T-helper 2 cell treated with Interferon-gamma antibody and Interleukin-4, amounts not matched to agents 5 μg/mL and 100 μg/mL, for 36 hours (primary cell): Measurements from ENCODE around the gene FHIT.
"Not testable (repeated sequence)": the region's sequence is repeated elsewhere in the genome, so short reads cannot be mapped to it uniquely, and the experiment has no call there.

Experiments
- DNase-seq: peaks from one replicate; pipeline ENCODE4 v3.0.0; 2021; ENCODE audit warnings: low spot score
- H3K27ac Mint-ChIP-seq: one replicate; pipeline ENCODE4 v1.8.0; 2021; ENCODE audit warnings: mild to moderate bottlenecking, mixed read lengths
- H3K27me3 Mint-ChIP-seq: one replicate; pipeline ENCODE4 v1.8.0; 2021; ENCODE audit warnings: low read depth, mixed read lengths
- H3K36me3 Mint-ChIP-seq: one replicate; pipeline ENCODE4 v1.8.0; 2021; ENCODE audit warnings: low read depth, mixed read lengths
- H3K4me1 Mint-ChIP-seq: one replicate; pipeline ENCODE4 v1.8.0; 2021; ENCODE audit warnings: low read depth, mixed read lengths
- H3K4me3 Mint-ChIP-seq: one replicate; pipeline ENCODE4 v1.8.0; 2022; ENCODE audit warnings: mild to moderate bottlenecking, moderate library complexity, mixed read lengths
- H3K9me3 Mint-ChIP-seq: one replicate; pipeline ENCODE4 v1.8.0; 2021; ENCODE audit warnings: mixed read lengths

FHIT gene

GRCh38 chr3:60912142-60912541 is 339.1 kb downstream of the FHIT start:
- H3K36me3 Mint-ChIP-seq: no peaks in the 10 kb centered on the region
- peaks cover 2% of the 10 kb centered on the region for H3K27me3 Mint-ChIP-seq
- no peak for DNase-seq
- no peaks in the 10 kb centered on the region for H3K4me1 Mint-ChIP-seq
- H3K27ac Mint-ChIP-seq: no peak overlapping the region
- peaks cover 4% of the 10 kb centered on the region for H3K9me3 Mint-ChIP-seq
- H3K4me3 Mint-ChIP-seq: no peak overlapping the region

- H3K4me3 Mint-ChIP-seq: no peak overlapping the region
- H3K27me3 Mint-ChIP-seq: peaks cover 2% of the 10 kb centered on the region
- H3K9me3 Mint-ChIP-seq: peaks cover 4% of the 10 kb centered on the region
- H3K36me3 Mint-ChIP-seq: no peaks in the 10 kb centered on the region
- no peaks in the 10 kb centered on the region for H3K4me1 Mint-ChIP-seq
- DNase-seq: no peak
- no peak overlapping the region for H3K27ac Mint-ChIP-seq
Observed at GRCh38 chr3:60909526-60909925, 341.7 kb downstream of the FHIT start.

- Mint-ChIP-seq H3K36me3 (no peaks in the 10 kb centered on the region), H3K4me3 (no peak overlapping the region), H3K27me3 (peaks cover 2% of the 10 kb centered on the region), H3K27ac (no peak overlapping the region), H3K4me1 (no peaks in the 10 kb centered on the region), H3K9me3 (no peaks in the 10 kb centered on the region)
- DNase-seq: no peak
Observed at GRCh38 chr3:60906283-60906682, 345.0 kb downstream of the FHIT start.

DNA sequence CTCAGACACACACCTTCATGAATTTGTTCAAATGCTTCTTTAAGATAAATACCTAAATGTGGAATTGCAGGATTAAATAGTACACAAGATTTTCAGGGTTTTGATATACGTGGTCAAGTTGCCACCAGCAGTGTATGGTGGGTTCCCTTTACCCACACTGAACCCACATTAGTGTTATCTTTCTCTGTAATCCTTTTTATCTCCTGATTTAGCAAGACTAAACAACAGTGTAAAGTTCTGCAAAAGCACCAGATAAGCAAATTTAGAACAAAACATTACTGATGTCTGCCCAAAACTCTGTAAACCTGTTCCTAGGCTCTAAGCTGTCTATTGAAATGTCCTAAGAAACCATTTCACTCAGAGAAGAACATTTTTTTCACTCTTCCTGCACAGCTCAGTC is 352.9 kb downstream of the FHIT start:
- Mint-ChIP-seq H3K4me1 (no peaks in the 10 kb centered on the region), H3K36me3 (no peaks in the 10 kb centered on the region), H3K27me3 (no peaks in the 10 kb centered on the region), H3K4me3 (no peak overlapping the region), H3K27ac (no peak overlapping the region), H3K9me3 (no peaks in the 10 kb centered on the region)
- no peak for DNase-seq

GRCh38 chr3:60893946-60894345 is 357.3 kb downstream of the FHIT start:
- H3K27ac Mint-ChIP-seq: no peak overlapping the region
- H3K4me3 Mint-ChIP-seq: no peak overlapping the region
- H3K9me3 Mint-ChIP-seq: no peaks in the 10 kb centered on the region
- no peaks in the 10 kb centered on the region for H3K4me1 Mint-ChIP-seq
- no peaks in the 10 kb centered on the region for H3K27me3 Mint-ChIP-seq
- DNase-seq: no peak
- H3K36me3 Mint-ChIP-seq: no peaks in the 10 kb centered on the region

DNA sequence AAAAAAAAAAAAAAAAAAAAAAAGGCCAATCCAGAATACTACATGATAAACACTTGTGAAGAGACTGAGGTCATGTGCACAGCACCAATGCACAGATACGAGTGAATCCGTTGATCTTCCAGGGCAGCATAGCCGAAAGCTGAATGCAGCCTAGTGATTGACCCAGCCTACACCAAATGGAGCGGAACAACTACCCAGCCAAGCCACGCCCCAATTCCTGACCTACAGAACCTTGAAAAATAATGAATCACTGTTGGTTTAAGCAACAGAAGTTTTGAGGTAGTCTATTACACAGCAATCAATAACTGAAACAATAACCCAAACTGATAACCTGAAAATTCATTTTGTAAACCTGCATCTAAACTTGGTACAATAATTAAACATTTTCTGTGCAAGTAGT is 361.0 kb downstream of the FHIT start:
- Mint-ChIP-seq H3K36me3 (no peaks in the 10 kb centered on the region), H3K9me3 (no peaks in the 10 kb centered on the region), H3K4me3 (no peak overlapping the region), H3K27me3 (no peaks in the 10 kb centered on the region), H3K27ac (no peak overlapping the region), H3K4me1 (no peaks in the 10 kb centered on the region)
- no peak for DNase-seq

- H3K27me3 Mint-ChIP-seq, H3K27ac Mint-ChIP-seq, H3K4me1 Mint-ChIP-seq, H3K9me3 Mint-ChIP-seq, DNase-seq, H3K4me3 Mint-ChIP-seq, H3K36me3 Mint-ChIP-seq: not testable (repeated sequence)
Observed at GRCh38 chr3:60888952-60889351, 362.3 kb downstream of the FHIT start.

GRCh38 chr3:60887574-60887973 is 363.7 kb downstream of the FHIT start:
- peaks cover 12% of the 10 kb centered on the region for H3K9me3 Mint-ChIP-seq
- H3K27ac Mint-ChIP-seq: no peak overlapping the region
- DNase-seq: no peak
- no peaks in the 10 kb centered on the region for H3K4me1 Mint-ChIP-seq
- H3K36me3 Mint-ChIP-seq: no peaks in the 10 kb centered on the region
- H3K4me3 Mint-ChIP-seq: no peak overlapping the region
- H3K27me3 Mint-ChIP-seq: no peaks in the 10 kb centered on the region

GRCh38 chr3:60886518-60886917 is 364.7 kb downstream of the FHIT start:
- H3K9me3 Mint-ChIP-seq: peaks cover 22% of the 10 kb centered on the region
- H3K4me3 Mint-ChIP-seq: no peak overlapping the region
- no peak overlapping the region for H3K27ac Mint-ChIP-seq
- no peaks in the 10 kb centered on the region for H3K4me1 Mint-ChIP-seq
- no peak for DNase-seq
- no peaks in the 10 kb centered on the region for H3K36me3 Mint-ChIP-seq
- no peaks in the 10 kb centered on the region for H3K27me3 Mint-ChIP-seq

DNA sequence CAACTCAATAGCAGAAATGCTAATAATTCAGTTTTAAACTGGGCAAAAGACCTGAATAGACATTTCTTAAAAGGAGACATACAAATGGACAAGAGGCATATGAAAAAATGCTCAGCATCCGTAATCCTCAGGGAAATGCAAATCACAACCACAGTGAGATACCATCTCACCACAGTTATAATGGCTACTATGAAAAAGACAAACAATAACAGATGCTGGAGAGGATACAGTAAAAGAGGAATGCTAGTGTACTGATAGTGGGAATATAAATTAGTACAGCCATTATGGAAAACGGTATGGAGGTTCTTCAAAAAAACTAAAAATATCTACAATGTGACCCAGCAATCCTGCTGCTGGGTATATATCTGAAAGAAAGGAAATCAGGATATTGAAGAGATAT is 367.2 kb downstream of the FHIT start:
- Mint-ChIP-seq H3K9me3 (peaks cover 32% of the 10 kb centered on the region), H3K4me1 (no peaks in the 10 kb centered on the region), H3K27ac (no peak overlapping the region), H3K4me3 (no peak overlapping the region), H3K36me3 (no peaks in the 10 kb centered on the region), H3K27me3 (no peaks in the 10 kb centered on the region)
- no peak for DNase-seq

- Mint-ChIP-seq H3K4me1 (no peaks in the 10 kb centered on the region), H3K27ac (no peak overlapping the region), H3K36me3 (no peaks in the 10 kb centered on the region), H3K9me3 (peaks cover 17% of the 10 kb centered on the region), H3K27me3 (no peaks in the 10 kb centered on the region), H3K4me3 (no peak overlapping the region)
- no peak for DNase-seq
Observed at GRCh38 chr3:60877188-60877587, 374.1 kb downstream of the FHIT start.

GRCh38 chr3:60870396-60870795 is 380.9 kb downstream of the FHIT start:
- H3K9me3 Mint-ChIP-seq: no peaks in the 10 kb centered on the region
- no peaks in the 10 kb centered on the region for H3K4me1 Mint-ChIP-seq
- no peak for DNase-seq
- H3K36me3 Mint-ChIP-seq: no peaks in the 10 kb centered on the region
- no peak overlapping the region for H3K27ac Mint-ChIP-seq
- H3K27me3 Mint-ChIP-seq: no peaks in the 10 kb centered on the region
- no peak overlapping the region for H3K4me3 Mint-ChIP-seq

DNA sequence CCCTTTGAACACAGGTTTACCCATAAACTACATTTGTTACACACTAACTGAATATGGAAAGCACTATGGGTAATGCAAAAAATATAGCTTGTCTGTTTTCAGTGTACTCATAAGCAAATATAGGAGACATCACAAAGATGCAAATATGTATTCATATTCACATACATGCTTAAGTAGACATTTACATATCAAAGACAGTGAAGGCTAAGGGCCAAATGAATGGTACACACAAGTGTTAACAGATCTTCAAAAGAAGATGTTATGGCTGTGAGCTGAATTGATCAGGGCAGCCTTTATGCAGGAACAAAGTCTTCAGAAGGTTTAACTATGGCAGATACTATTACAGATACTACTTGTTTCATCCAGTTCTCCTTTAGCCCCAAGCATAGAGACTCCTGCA is 384.1 kb downstream of the FHIT start:
- DNase-seq: no peak
- H3K4me1 Mint-ChIP-seq: no peaks in the 10 kb centered on the region
- H3K4me3 Mint-ChIP-seq: no peak overlapping the region
- no peaks in the 10 kb centered on the region for H3K36me3 Mint-ChIP-seq
- H3K27ac Mint-ChIP-seq: no peak overlapping the region
- no peaks in the 10 kb centered on the region for H3K9me3 Mint-ChIP-seq
- no peaks in the 10 kb centered on the region for H3K27me3 Mint-ChIP-seq

DNA sequence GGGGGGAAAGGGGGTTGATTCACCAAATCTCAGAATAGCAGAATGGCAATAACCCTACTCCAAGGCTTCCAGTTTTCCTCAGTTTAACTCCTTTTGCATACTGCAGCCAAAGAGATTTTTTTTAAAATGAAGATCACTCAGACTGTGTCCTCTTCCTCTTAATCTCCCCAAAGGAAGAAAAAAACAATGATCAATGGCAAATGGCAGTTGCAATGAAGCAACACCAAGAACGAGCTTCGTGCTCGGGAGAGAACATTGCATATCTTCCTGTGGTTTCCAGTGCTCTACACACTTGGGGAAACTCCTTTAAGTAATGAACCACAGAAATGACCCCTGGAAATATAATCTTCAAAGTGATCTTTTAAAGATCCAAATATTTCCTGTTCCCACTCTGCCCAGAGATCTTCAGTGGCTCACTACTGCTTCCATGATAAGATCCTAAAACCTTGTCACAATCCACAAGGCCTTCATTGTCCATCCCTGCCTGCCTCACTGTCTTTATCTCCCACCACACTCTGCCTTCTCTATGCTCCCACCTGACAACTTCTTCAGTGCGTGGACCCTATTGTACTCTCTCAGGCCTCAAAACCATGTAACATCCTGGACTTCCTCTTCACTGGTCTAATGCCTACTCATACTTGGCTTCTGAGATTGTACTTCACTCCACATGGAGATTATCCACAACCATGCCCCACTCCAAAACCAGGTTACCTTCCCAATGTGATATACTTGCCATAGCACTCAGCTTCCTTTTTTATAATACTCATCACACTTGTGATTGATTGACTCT is 394.8 kb downstream of the FHIT start:
- no peak for DNase-seq
- peaks cover 3% of the 10 kb centered on the region for H3K9me3 Mint-ChIP-seq
- H3K36me3 Mint-ChIP-seq: no peaks in the 10 kb centered on the region
- no peaks in the 10 kb centered on the region for H3K27me3 Mint-ChIP-seq
- H3K4me1 Mint-ChIP-seq: no peaks in the 10 kb centered on the region
- H3K4me3 Mint-ChIP-seq: no peak overlapping the region
- no peak overlapping the region for H3K27ac Mint-ChIP-seq

GRCh38 chr3:60855250-60855649 is 396.0 kb downstream of the FHIT start:
- H3K4me1 Mint-ChIP-seq: no peaks in the 10 kb centered on the region
- DNase-seq: no peak
- H3K27me3 Mint-ChIP-seq: no peaks in the 10 kb centered on the region
- no peak overlapping the region for H3K27ac Mint-ChIP-seq
- H3K9me3 Mint-ChIP-seq: peaks cover 3% of the 10 kb centered on the region
- H3K4me3 Mint-ChIP-seq: no peak overlapping the region
- H3K36me3 Mint-ChIP-seq: no peaks in the 10 kb centered on the region
